GM21390 (cell line): Measurements from ENCODE around the gene TMEM212.
"Not testable (repeated sequence)": the region's sequence is repeated elsewhere in the genome, so short reads cannot be mapped to it uniquely, and the experiment has no call there.

Experiments used
- ATAC-seq: cut with Tn5 transposase; IDR thresholded peaks from one replicate; pipeline ENCODE4 v1.9.1; 2021; ENCODE audit not compliant: unreplicated experiment

Gene TMEM212

GRCh38 chr3:171854649-171855305 lies 11.6 kb downstream of the TMEM212 start:
- no peak for ATAC-seq

- ATAC-seq = not testable (repeated sequence)
Measured at GRCh38 chr3:171858770-171859169, 15.6 kb downstream of the TMEM212 start.

- ATAC-seq = no peak
Measured at GRCh38 chr3:171860830-171861535, 17.8 kb downstream of the TMEM212 start.

GRCh38 chr3:171862392-171862791 lies 19.2 kb downstream of the TMEM212 start:
- no peak for ATAC-seq

- no peak for ATAC-seq
Measured at GRCh38 chr3:171862993-171863521, 19.9 kb downstream of the TMEM212 start.

- ATAC-seq = no peak
Measured at GRCh38 chr3:171863920-171864319, 20.8 kb downstream of the TMEM212 start.

- no peak for ATAC-seq
Measured at GRCh38 chr3:171865191-171865865, 22.2 kb downstream of the TMEM212 start.

GRCh38 chr3:171867981-171868380 lies 24.8 kb downstream of the TMEM212 start:
- ATAC-seq = no peak

GRCh38 chr3:171871392-171872274 lies 28.5 kb downstream of the TMEM212 start:
- no peak for ATAC-seq

GRCh38 chr3:171873580-171873979 lies 30.4 kb downstream of the TMEM212 start:
- no peak for ATAC-seq

GRCh38 chr3:171874251-171874681 lies 31.1 kb downstream of the TMEM212 start:
- ATAC-seq = no peak

GRCh38 chr3:171874879-171875278 lies 31.7 kb downstream of the TMEM212 start:
- no peak for ATAC-seq

GRCh38 chr3:171875923-171876412 lies 32.8 kb downstream of the TMEM212 start:
- ATAC-seq = no peak

GRCh38 chr3:171876680-171877147 lies 33.6 kb downstream of the TMEM212 start:
- no peak for ATAC-seq

- ATAC-seq = no peak
Measured at GRCh38 chr3:171878461-171879225, 35.5 kb downstream of the TMEM212 start.

- ATAC-seq = no peak
Measured at GRCh38 chr3:171879472-171879871, 36.3 kb downstream of the TMEM212 start.

- ATAC-seq = no peak
Measured at GRCh38 chr3:171880101-171880870, 37.1 kb downstream of the TMEM212 start.

GRCh38 chr3:171881251-171881650 lies 38.1 kb downstream of the TMEM212 start:
- no peak for ATAC-seq
